Suprapubic skin (tissue), 3 donors: ENCODE results near the gene CAVIN4.

Source experiments
- POLR2A ChIP-seq, 2 donors: fragments of 450-650 bp; IDR thresholded peaks; one replicate each; pipeline ENCODE4 v1.6.1; 2017; ENCODE audit warnings: antibody characterized with exemption in 2 of 2, mild to moderate bottlenecking in 2 of 2, moderate library complexity in 2 of 2
- TF ChIP-seq, protein P1 (sequence below), 2 donors: fragments of 200-600 bp in 1 of 2; fragments of 450-650 bp in 1 of 2; sonication (generic) in 1 of 2; IDR thresholded peaks; one replicate each; pipeline ENCODE4 v1.5.1; 2016 to 2019; ENCODE audit warnings: antibody characterized with exemption in 2 of 2, mild to moderate bottlenecking in 1 of 2, moderate library complexity in 1 of 2

DNA sequence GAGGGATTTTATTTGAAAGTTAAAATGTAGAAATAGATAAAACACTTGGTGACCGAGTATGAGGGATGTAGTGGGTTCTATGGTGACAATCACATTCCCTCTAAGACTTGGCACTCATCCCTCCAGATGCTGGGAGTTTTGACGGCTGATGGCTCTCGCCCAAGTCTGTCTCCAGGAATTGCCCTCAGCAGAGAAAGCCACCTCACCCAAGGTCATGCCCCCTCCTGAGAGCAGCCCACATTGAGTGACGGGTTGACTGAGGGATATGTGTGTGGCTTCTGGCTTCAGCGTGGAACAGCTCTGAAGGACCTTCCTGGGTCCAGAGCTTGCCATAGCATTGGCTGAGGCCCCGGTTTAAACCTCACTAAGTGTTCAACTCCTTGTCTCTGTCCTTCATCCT is 19.4 kb downstream of the CAVIN4 start:
- TF ChIP-seq, protein P1, sequence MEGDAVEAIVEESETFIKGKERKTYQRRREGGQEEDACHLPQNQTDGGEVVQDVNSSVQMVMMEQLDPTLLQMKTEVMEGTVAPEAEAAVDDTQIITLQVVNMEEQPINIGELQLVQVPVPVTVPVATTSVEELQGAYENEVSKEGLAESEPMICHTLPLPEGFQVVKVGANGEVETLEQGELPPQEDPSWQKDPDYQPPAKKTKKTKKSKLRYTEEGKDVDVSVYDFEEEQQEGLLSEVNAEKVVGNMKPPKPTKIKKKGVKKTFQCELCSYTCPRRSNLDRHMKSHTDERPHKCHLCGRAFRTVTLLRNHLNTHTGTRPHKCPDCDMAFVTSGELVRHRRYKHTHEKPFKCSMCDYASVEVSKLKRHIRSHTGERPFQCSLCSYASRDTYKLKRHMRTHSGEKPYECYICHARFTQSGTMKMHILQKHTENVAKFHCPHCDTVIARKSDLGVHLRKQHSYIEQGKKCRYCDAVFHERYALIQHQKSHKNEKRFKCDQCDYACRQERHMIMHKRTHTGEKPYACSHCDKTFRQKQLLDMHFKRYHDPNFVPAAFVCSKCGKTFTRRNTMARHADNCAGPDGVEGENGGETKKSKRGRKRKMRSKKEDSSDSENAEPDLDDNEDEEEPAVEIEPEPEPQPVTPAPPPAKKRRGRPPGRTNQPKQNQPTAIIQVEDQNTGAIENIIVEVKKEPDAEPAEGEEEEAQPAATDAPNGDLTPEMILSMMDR (IDR thresholded peaks at IDR 0.05), result no peak
- no peak for TF ChIP-seq POLR2A (IDR thresholded peaks at IDR 0.05)
